IPS-18a (cell line): Measurements from ENCODE around the gene ARHGAP10.

Experiments used
- H3K27ac ChIP-seq: one replicate; pipeline ENCODE4 v1.5.1; 2013; ENCODE audit warnings: low read length
- H3K27me3 ChIP-seq: one replicate; pipeline ENCODE4 v1.6.1; 2013; ENCODE audit warnings: mild to moderate bottlenecking, low read length; ENCODE audit not compliant: control insufficient read depth, insufficient read depth
- H3K36me3 ChIP-seq: one replicate; pipeline ENCODE4 v1.6.1; 2013; ENCODE audit warnings: low read depth, low read length; ENCODE audit not compliant: control insufficient read depth
- H3K4me1 ChIP-seq: one replicate; pipeline ENCODE4 v1.6.1; 2013; ENCODE audit warnings: low read depth, low read length; ENCODE audit not compliant: control insufficient read depth
- H3K4me3 ChIP-seq: one replicate; pipeline ENCODE4 v1.5.1; 2013; ENCODE audit warnings: low read length
- H3K9ac ChIP-seq: one replicate; pipeline ENCODE4 v1.6.1; 2013; ENCODE audit warnings: mild to moderate bottlenecking, low read length, moderate library complexity
- H3K9me3 ChIP-seq: one replicate; pipeline ENCODE4 v1.6.1; 2013; ENCODE audit warnings: low read depth, low read length; ENCODE audit not compliant: control insufficient read depth

ARHGAP10 gene

DNA sequence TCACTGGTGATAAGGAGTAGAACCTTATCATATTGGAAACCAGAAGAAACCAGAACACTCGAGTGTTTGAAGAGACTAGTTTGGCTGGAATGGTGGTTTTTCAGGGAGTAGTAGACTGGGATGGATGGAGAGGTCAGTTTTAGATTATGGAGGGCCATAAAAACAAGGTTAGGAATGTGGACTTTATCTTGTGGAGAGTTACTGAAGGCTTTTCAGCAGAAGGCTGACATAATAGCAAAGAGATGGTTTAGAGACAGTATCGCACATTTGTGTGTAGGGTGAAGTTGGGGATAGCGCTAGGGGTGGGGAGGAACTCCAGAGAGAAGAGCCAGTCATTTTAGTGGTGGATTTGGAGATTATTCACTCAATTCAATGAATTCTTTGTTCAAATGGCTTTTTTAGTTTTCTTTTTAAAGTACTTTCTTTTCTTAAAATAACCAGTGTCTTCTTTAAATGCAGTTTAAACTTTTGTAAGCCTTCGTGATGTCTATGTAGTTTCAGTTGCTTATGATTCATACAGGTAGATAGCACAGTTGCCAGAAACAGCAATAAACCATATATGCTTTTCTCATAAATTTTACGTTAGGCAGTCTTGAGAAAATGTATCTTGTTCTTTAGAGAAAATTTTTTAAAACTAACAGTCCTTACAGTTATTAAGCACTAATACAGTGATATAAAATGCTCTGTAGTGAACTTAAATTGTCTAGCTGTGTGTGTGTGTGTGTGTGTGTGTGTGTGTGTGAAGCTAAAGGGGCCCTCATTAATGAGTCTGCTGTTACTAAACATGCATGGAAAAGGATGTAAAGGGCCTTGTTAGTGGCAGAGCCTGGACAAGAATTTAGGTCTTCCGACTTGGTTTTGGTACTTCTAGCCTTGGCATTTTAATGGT lies 3.8 kb downstream of the ARHGAP10 start:
- peaks cover 8% of the 10 kb centered on the region for H3K4me1 ChIP-seq
- no peak overlapping the region for H3K4me3 ChIP-seq
- H3K36me3 ChIP-seq, result no peaks in the 10 kb centered on the region
- H3K9me3 ChIP-seq, result no peaks in the 10 kb centered on the region
- no peak overlapping the region for H3K27ac ChIP-seq
- peaks cover 60% of the 10 kb centered on the region for H3K27me3 ChIP-seq
- no peak overlapping the region for H3K9ac ChIP-seq

- H3K4me1 ChIP-seq, result peaks cover 6% of the 10 kb centered on the region
- no peaks in the 10 kb centered on the region for H3K36me3 ChIP-seq
- H3K9me3 ChIP-seq, result no peaks in the 10 kb centered on the region
- H3K4me3 ChIP-seq, result no peak overlapping the region
- no peak overlapping the region for H3K9ac ChIP-seq
- no peak overlapping the region for H3K27ac ChIP-seq
- peaks cover 52% of the 10 kb centered on the region for H3K27me3 ChIP-seq
These were observed 4.6 kb downstream of the ARHGAP10 start for GRCh38 chr4:147736458-147736857.

DNA sequence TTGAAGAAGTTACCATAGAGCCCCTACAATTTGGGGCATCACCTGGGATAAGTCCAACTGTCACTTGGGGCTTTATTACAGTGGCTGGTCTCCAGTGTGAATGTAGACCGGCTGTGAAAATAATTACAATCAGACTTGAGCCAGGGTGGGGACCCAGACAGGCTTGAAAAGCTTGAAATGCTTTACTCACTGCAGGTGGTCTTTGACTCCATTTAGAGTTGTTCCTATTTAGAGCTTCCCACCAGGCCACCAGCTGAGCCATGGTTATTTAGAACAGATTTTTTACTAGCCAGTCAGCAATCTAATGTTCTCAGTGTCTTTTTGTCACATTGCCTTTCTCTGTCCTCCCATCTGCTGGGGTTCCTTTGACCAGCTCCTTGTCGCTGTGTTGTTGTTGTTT lies 5.7 kb downstream of the ARHGAP10 start:
- no peak overlapping the region for H3K9ac ChIP-seq
- H3K9me3 ChIP-seq, result no peaks in the 10 kb centered on the region
- no peak overlapping the region for H3K4me3 ChIP-seq
- no peaks in the 10 kb centered on the region for H3K36me3 ChIP-seq
- peaks cover 6% of the 10 kb centered on the region for H3K4me1 ChIP-seq
- no peak overlapping the region for H3K27ac ChIP-seq
- H3K27me3 ChIP-seq, result peaks cover 42% of the 10 kb centered on the region

DNA sequence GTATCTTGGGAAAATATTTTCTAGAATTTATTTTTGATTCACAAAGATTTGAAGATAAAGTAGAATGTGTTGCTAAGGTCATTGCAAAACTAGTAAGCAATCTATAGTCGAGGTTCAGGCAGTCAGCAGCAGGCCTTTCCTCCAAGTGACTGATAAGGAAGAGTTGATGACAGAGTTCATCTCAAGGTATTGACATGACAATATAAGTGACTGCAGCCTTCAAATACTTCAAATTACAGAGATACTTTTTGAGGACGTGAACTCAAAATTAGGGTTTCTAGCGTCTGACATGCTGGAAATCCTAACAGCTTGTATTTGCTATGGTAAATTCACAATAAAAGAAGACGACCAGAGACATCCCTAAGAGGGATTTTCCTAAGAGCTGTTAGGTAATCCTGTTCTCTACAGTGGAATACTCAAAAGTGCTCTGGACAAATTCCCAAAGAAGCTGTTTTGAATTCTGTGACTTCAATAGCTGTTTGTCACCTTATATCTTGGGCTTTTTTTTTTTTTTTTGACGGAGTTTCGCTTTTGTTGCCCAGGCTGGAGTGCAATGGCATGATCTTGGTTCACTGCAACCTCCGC lies 7.4 kb downstream of the ARHGAP10 start:
- H3K9ac ChIP-seq, result no peak overlapping the region
- H3K27ac ChIP-seq, result no peak overlapping the region
- no peaks in the 10 kb centered on the region for H3K36me3 ChIP-seq
- H3K4me3 ChIP-seq, result no peak overlapping the region
- no peaks in the 10 kb centered on the region for H3K4me1 ChIP-seq
- H3K27me3 ChIP-seq, result peaks cover 25% of the 10 kb centered on the region
- H3K9me3 ChIP-seq, result no peaks in the 10 kb centered on the region

DNA sequence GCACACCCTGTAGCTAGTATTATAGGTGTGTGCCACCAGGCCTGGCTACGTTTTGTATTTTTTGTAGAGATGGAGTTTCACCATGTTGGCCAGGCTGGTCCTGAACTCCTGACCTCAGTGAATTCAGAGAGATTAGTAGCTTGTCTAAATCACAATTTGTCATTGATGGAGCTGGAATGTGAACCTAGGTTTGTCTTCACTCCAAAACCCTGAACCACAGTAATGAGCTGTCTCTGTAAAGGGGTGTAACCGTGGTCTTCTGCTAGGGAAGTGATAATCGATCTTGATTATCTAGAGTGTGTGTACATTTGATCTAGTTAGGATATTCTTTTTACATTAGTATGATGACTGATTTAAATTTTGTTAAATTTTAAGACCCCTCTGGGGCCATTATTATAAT lies 8.3 kb downstream of the ARHGAP10 start:
- peaks cover 16% of the 10 kb centered on the region for H3K27me3 ChIP-seq
- H3K36me3 ChIP-seq, result no peaks in the 10 kb centered on the region
- H3K9ac ChIP-seq, result no peak overlapping the region
- no peaks in the 10 kb centered on the region for H3K4me1 ChIP-seq
- no peak overlapping the region for H3K4me3 ChIP-seq
- no peaks in the 10 kb centered on the region for H3K9me3 ChIP-seq
- H3K27ac ChIP-seq, result no peak overlapping the region

- Histone ChIP-seq H3K9me3 (no peaks in the 10 kb centered on the region), H3K36me3 (no peaks in the 10 kb centered on the region), H3K9ac (no peak overlapping the region), H3K27ac (no peak overlapping the region), H3K4me3 (no peak overlapping the region), H3K27me3 (peaks cover 5% of the 10 kb centered on the region), H3K4me1 (no peaks in the 10 kb centered on the region)
These were observed 9.4 kb downstream of the ARHGAP10 start for GRCh38 chr4:147741190-147741788.

GRCh38 chr4:147747787-147748454 lies 16.0 kb downstream of the ARHGAP10 start:
- Histone ChIP-seq H3K27ac (no peak overlapping the region), H3K4me1 (peaks cover 6% of the 10 kb centered on the region), H3K27me3 (no peaks in the 10 kb centered on the region), H3K36me3 (no peaks in the 10 kb centered on the region), H3K9ac (no peak overlapping the region), H3K9me3 (no peaks in the 10 kb centered on the region), H3K4me3 (no peak overlapping the region)

DNA sequence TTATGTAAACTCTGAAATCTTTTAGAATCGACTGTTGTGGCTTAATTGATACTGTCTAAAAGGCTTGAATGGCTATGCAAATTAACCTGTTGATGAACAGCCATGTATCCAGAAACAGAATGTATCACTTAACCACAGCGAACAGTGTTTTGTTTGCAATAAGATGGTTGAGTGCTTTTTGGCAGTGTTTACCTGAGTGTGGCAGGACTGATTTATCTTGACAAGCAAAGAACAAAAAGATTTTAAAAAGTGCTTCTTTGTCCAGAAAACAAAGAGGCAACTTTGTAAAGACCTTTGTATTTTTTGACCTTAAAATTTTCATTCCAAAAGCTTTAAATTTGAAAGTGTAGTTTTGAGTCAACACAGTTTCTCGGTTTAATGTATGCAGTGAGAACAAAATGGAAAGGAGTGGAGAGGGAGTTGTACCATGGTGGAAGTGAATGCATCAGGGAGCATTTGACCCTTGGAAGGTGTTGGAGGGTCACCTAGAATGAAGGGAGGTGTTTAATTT lies 18.0 kb downstream of the ARHGAP10 start:
- Histone ChIP-seq H3K9me3 (no peaks in the 10 kb centered on the region), H3K36me3 (no peaks in the 10 kb centered on the region), H3K4me3 (no peak overlapping the region), H3K27me3 (no peaks in the 10 kb centered on the region), H3K9ac (no peak overlapping the region), H3K4me1 (peaks cover 16% of the 10 kb centered on the region), H3K27ac (no peak overlapping the region)

GRCh38 chr4:147753047-147753446 lies 21.2 kb downstream of the ARHGAP10 start:
- Histone ChIP-seq H3K36me3 (no peaks in the 10 kb centered on the region), H3K27ac (no peak overlapping the region), H3K27me3 (no peaks in the 10 kb centered on the region), H3K9ac (no peak overlapping the region), H3K9me3 (no peaks in the 10 kb centered on the region), H3K4me3 (no peak overlapping the region), H3K4me1 (peaks cover 16% of the 10 kb centered on the region)

GRCh38 chr4:147754037-147754445 lies 22.2 kb downstream of the ARHGAP10 start:
- no peaks in the 10 kb centered on the region for H3K36me3 ChIP-seq
- H3K27me3 ChIP-seq, result no peaks in the 10 kb centered on the region
- H3K9ac ChIP-seq, result no peak overlapping the region
- peaks cover 16% of the 10 kb centered on the region for H3K4me1 ChIP-seq
- no peak overlapping the region for H3K4me3 ChIP-seq
- H3K27ac ChIP-seq, result no peak overlapping the region
- H3K9me3 ChIP-seq, result no peaks in the 10 kb centered on the region

GRCh38 chr4:147755561-147756295 lies 23.8 kb downstream of the ARHGAP10 start:
- Histone ChIP-seq H3K36me3 (no peaks in the 10 kb centered on the region), H3K9me3 (no peaks in the 10 kb centered on the region), H3K4me3 (no peak overlapping the region), H3K9ac (no peak overlapping the region), H3K27ac (no peak overlapping the region), H3K27me3 (no peaks in the 10 kb centered on the region), H3K4me1 (peaks cover 10% of the 10 kb centered on the region)
